ENCODE results near the gene CDK9.
A peak's percentile ranks its signal among the peaks of the same experiment; 100 is the strongest.

The CDK9 gene

GRCh38 chr9:127761491-127761956 is 24.3 kb upstream of the CDK9 start:
- DNase-seq: no peak

- DNase-seq: no peak
Measured at GRCh38 chr9:127762111-127762676, 23.6 kb upstream of the CDK9 start.

GRCh38 chr9:127763918-127764384 is 21.9 kb upstream of the CDK9 start:
- no peak for DNase-seq

- DNase-seq: no peak
Measured at GRCh38 chr9:127765418-127765817, 20.4 kb upstream of the CDK9 start.

DNA sequence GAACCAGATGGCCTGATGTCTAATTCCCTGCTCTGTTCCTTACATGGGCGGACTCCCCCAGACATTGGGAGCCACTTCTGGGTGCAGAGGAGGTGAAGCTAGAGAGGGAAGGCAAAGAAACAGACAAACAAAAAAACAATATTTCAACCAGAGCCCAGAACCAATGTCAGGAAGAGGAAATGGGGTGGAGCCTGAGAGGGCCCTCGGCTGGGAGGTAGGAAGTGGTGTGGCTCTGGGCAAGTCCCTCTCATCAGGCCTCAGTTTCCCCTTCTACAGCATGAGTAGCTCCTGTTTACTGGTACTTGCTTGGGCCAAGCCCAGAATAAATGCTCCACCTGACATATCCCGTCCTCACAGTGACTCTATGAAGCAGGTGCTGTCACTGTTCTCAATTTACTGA is 18.4 kb upstream of the CDK9 start:
- no peak for DNase-seq

- DNase-seq: peak; percentile 65
Measured at GRCh38 chr9:127767909-127768331, 17.9 kb upstream of the CDK9 start.

- no peak for DNase-seq
Measured at GRCh38 chr9:127768698-127769097, 17.1 kb upstream of the CDK9 start.

GRCh38 chr9:127769101-127769500 is 16.7 kb upstream of the CDK9 start:
- no peak for DNase-seq

GRCh38 chr9:127769929-127770582 is 15.8 kb upstream of the CDK9 start:
- DNase-seq: no peak

DNA sequence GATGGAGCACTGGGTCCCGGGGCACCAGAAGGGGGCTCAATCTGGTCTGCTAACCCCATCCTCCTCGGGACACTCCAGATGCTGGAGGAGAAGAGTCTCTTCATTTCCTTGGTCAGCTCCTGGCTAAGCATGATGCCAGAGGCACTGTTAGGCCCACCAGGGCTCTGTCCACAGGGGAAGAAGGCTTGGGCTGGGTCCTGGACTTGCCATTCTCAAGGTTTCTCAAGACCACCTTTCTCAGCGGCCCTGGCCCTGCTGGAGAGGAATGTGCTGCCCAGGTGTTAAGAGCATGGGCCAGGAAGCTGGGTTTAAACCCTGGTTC is 15.3 kb upstream of the CDK9 start:
- DNase-seq: no peak

DNA sequence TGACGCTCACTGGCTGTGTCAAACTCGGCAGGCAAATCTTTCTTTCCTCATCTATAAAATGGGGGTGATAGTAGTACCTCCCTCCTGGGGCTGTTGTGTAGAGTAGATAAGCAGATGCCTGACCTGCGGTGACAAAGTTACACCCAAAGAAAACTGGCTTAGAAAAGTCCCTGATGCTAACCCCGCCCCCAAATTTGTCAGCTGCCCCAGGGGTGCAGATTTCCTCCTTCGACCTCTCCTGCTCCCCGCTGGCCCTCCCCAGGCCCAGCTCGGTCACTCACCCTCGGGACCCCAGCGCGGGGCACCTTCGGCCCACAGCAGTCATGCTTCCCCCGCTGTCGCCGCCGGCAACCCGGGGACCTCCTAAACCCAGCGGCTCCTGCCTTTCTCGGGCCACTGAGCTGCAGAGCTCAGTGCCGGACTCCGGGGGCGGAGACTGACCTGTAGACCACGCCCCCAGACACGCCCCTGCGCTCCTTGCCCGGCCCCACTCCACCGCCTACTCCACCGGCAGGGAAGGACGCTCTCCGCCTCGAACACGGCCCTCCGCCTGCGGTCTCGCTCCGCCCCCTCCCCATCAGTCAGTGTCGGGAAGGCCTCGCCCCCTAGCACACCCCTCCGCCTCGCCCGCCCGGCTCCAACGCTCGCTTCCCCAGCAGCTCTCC is 14.8 kb upstream of the CDK9 start:
- DNase-seq: peak; percentile 97

GRCh38 chr9:127771570-127772189 is 14.2 kb upstream of the CDK9 start:
- DNase-seq: no peak

- no peak for DNase-seq
Measured at GRCh38 chr9:127772603-127773002, 13.2 kb upstream of the CDK9 start.

GRCh38 chr9:127773272-127773671 is 12.6 kb upstream of the CDK9 start:
- DNase-seq: no peak

GRCh38 chr9:127773981-127774380 is 11.9 kb upstream of the CDK9 start:
- DNase-seq: no peak

DNA sequence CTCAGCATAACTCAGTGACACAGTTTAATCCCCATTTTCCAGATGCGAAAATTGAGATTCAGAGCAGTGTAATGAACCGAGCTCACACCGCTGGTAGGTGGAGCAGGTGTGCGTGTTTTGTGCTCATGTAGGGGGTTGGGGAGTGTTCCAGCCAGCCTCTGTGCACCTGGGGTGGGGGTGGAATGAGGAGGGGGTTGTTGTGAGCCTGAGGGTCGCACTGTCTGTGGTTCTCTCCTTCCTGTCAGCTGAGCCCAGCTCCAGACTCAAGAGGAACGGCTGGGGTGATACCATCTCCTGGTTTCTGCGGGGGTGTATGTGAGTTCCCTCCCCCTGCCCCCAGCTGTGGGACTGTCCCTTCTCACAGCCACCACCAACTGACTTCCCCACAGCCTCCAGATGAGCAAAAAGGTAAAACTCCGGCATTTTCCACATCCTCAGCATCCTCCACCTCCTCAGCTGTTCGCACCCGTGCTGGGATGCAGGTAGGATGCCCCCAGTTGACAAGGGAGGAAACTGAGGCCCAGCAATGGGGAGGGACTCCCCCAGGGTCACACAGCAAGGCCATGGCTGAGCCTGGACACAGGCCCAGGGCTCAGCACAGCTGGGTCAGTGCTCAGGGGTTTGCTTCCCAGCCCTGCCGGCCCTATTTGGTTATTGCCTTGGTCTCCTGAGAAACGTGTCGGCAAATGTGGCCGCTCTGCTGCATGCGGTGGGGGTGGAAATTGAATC is 9.5 kb upstream of the CDK9 start:
- no peak for DNase-seq

- DNase-seq: no peak
Measured at GRCh38 chr9:127776924-127777289, 8.9 kb upstream of the CDK9 start.

DNA sequence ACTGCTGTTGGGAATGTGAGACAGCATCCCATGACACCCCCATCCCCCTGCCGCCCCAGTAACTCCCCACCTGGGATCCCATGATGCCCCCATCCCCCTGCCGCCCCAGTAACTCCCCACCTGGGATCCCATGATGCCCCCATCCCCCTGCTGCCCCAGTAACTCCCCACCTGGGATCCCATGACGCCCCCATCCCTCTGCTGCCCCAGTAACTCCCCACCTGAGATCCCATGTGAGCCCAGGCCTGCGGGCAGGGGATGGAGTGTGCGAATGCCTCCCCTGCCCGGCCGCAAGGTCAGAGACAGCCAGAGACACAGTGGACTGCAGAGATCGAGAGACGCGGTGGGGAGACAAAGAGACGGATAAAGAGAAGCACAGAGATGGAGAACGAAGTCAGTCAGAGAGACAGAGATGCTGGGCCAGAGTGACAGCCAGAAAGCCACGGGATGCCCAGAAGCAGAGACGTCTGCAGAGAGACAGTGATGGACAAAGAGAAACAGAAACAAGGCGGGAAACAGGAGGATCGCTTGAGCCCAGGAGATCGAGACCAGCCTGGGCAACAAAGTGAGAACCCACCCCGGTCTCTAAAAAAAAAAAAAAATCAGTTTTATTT is 8.4 kb upstream of the CDK9 start:
- DNase-seq: no peak

DNA sequence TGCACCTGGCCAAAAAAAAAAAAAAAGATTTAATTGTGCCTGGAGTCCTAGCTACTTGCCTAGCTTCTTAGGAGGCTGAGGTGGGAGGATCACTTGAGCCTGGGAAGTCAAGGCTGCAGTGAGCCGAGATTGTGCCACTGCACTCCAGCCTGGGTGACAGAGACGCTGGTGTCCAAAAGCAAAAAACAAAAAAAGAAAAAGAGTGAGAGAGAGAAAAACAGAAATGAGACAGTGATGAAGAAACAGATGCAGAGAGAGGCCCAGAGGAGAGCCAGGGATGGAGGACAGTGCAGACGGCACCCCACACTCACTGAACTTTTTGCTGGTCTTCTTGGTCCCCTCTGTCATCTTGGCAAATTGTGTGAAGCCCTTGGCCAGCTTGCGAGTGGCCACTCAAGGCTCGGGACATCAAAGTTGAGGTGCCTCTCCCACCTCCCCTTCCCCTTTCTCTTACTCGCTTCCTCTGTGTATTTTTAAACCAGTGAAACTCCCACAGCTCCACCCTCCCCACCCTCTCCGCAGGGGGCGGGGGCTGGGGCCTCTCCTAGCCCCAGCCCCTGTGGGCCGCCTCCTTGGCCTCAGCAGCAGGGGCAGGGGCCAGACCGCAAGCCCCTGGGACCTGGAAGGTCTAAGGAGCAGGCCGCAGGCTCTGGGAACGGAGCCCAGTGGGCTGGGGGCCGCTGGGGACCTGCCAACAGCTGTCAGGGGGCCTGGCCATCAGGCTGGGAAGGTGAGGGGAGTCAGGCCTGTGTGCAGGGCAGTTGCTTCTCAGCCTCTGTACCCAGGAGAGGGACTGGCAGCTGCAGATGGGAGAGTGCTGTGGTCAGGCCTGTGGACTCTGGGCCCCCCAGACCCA is 7.3 kb upstream of the CDK9 start, which contains the start of gene SH2D3C:
Gene SH2D3C, minus strand, starts transcription at position 387 of the 856 bp plus-strand sequence. Its CDS starts 39 bp downstream, at position 348.
- DNase-seq: no peak

DNA sequence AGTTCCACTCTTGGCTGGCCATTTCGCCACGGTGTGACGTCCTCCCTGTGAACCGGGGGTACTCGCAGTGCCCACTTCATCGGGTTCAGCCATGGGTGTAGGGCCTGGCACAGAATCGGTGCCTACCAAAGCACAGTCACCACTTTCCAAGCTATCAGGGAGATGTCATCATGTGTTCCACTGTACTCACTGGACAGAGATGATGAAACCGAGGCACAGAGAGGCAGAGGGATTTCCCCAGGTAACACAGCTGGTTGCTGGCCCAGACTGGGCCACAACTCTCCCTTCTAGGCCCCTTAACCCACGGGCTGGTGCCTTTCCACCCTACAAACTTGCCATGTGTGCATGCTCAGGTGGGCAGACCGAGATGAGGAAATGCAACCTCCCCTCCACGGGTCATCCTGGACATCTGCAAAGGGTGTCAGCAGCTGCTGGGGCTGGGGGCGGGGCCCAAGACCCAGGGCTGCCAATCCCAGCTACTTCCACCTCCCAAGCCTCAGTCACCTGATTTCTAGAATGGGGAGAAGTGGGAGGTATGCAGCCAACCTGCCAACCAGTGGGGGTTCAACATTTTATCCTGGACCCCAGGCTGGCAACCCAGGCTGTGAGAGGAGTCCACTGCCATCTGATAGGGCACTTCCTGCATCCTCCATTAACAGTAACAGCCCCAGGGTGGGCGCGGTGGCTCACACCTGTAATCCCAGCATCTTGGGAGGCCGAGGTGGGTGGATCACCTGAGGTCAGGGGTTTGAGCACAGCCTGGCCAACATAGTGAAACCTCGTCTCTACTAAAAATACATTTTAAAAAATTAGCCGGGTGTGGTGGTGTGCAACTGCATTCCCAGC is 6.5 kb upstream of the CDK9 start:
- DNase-seq: no peak
